ENCODE data around the gene KLHL29.

GRCh38 chr2:23703583-23704385 is 318.8 kb downstream of the KLHL29 start:
- TF ChIP-seq CTCF (IDR thresholded peaks at IDR 0.05) (no peak), POLR2A (IDR thresholded peaks at IDR 0.05) (no peak)

Data from thyroid gland (tissue), 4 donors.